Parathyroid adenoma (tissue), 2 donors: Measurements from ENCODE around the gene EVC.

Experiments
- H2AFZ ChIP-seq: fragments of 300-600 bp; sonication (generic); one replicate; pipeline ENCODE4 v1.7.0; 2017; ENCODE audit warnings: antibody characterized with exemption, mild to moderate bottlenecking
- H3K27ac ChIP-seq: fragments of 300-600 bp; sonication (generic); one replicate; pipeline ENCODE4 v1.7.0; 2017
- H3K27me3 ChIP-seq: fragments of 300-600 bp; sonication (generic); one replicate; pipeline ENCODE4 v1.7.0; 2017; ENCODE audit warnings: low read length; ENCODE audit not compliant: control insufficient read depth, insufficient read depth
- H3K36me3 ChIP-seq: fragments of 300-600 bp; sonication (generic); one replicate; pipeline ENCODE4 v1.7.0; 2017; ENCODE audit warnings: low read length; ENCODE audit not compliant: control insufficient read depth, insufficient read depth
- H3K4me1 ChIP-seq: fragments of 300-600 bp; sonication (generic); one replicate; pipeline ENCODE4 v1.7.0; 2017; ENCODE audit warnings: control low read depth
- H3K4me2 ChIP-seq: fragments of 300-600 bp; sonication (generic); one replicate; pipeline ENCODE4 v1.7.0; 2017; ENCODE audit warnings: low read length
- H3K4me3 ChIP-seq: fragments of 300-600 bp; sonication (generic); one replicate; pipeline ENCODE4 v1.7.0; 2017; ENCODE audit warnings: low read depth, low read length
- H3K79me2 ChIP-seq: fragments of 300-600 bp; sonication (generic); one replicate; pipeline ENCODE4 v1.7.0; 2017; ENCODE audit warnings: control low read depth
- H3K9ac ChIP-seq: fragments of 300-600 bp; sonication (generic); one replicate; pipeline ENCODE4 v1.7.0; 2017; ENCODE audit warnings: mild to moderate bottlenecking
- H3K9me3 ChIP-seq: fragments of 300-600 bp; sonication (generic); one replicate; pipeline ENCODE4 v1.7.0; 2017; ENCODE audit warnings: low read length; ENCODE audit not compliant: control insufficient read depth
- TF ChIP-seq, protein P1 (sequence below): fragments of 300-600 bp; sonication (generic); IDR thresholded peaks from one replicate; pipeline ENCODE4 v1.7.0; 2017; ENCODE audit warnings: antibody characterized with exemption, mild to moderate bottlenecking
- donor health status: primary hyperparathyroidism.

Gene EVC

DNA sequence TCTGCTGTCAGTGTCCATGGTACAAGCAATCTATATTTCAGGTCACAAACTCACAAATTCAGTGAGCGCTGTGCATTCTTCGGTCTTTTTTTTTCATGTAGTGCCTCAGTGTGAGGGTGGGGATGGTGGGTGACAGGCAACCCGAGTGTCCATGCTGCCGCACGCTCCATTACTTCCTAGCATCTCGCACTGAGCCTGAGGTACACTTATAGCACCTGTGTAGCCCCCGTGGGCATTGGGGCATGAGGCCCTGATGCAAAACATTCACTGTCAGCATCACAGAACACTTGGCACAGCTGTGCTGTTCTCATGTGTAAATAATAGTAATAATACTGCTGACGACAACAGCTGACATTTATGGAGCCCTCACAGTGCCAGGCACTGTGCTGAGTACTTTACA lies 34.2 kb upstream of the EVC start:
- H3K4me3 ChIP-seq, result no peak overlapping the region

DNA sequence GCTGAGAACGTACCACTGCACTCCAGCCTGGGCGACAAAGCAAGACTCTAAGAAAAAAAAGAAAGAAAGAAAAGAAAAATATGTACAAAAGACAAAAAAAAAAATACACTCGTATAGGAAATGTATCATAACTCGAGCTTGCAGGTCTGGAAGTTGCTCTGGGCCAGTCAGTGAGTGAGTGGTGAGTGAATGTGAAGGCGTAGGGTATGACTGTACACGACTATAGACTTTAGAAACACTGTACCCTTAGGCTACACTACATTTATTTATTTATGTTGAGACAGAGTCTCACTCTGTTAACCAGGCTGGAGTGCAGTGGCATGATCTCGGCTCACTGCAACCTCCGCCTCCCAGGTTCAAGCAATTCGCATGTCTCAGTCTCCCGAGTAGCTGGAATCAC lies 32.0 kb upstream of the EVC start:
- Histone ChIP-seq H3K27me3 (no peaks in the 10 kb centered on the region), H3K9ac (no peak overlapping the region), H3K4me2 (no peak overlapping the region), H3K4me1 (no peaks in the 10 kb centered on the region), H3K79me2 (no peaks in the 10 kb centered on the region), H3K36me3 (no peaks in the 10 kb centered on the region), H3K27ac (no peak overlapping the region), H2AFZ (no peak overlapping the region), H3K9me3 (no peaks in the 10 kb centered on the region), H3K4me3 (no peak overlapping the region)
- TF ChIP-seq, protein P1, sequence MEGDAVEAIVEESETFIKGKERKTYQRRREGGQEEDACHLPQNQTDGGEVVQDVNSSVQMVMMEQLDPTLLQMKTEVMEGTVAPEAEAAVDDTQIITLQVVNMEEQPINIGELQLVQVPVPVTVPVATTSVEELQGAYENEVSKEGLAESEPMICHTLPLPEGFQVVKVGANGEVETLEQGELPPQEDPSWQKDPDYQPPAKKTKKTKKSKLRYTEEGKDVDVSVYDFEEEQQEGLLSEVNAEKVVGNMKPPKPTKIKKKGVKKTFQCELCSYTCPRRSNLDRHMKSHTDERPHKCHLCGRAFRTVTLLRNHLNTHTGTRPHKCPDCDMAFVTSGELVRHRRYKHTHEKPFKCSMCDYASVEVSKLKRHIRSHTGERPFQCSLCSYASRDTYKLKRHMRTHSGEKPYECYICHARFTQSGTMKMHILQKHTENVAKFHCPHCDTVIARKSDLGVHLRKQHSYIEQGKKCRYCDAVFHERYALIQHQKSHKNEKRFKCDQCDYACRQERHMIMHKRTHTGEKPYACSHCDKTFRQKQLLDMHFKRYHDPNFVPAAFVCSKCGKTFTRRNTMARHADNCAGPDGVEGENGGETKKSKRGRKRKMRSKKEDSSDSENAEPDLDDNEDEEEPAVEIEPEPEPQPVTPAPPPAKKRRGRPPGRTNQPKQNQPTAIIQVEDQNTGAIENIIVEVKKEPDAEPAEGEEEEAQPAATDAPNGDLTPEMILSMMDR, result no peak

More for the DNA sequence above, 34.2 kb upstream of the EVC start:
- no peak overlapping the region for H2AFZ ChIP-seq
- TF ChIP-seq, protein P1, result no peak
- H3K36me3 ChIP-seq, result no peaks in the 10 kb centered on the region
- H3K79me2 ChIP-seq, result no peaks in the 10 kb centered on the region
- H3K4me1 ChIP-seq, result no peaks in the 10 kb centered on the region
- H3K4me2 ChIP-seq, result no peak overlapping the region
- no peaks in the 10 kb centered on the region for H3K9me3 ChIP-seq
- no peaks in the 10 kb centered on the region for H3K27me3 ChIP-seq
- H3K27ac ChIP-seq, result no peak overlapping the region
- H3K9ac ChIP-seq, result no peak overlapping the region

DNA sequence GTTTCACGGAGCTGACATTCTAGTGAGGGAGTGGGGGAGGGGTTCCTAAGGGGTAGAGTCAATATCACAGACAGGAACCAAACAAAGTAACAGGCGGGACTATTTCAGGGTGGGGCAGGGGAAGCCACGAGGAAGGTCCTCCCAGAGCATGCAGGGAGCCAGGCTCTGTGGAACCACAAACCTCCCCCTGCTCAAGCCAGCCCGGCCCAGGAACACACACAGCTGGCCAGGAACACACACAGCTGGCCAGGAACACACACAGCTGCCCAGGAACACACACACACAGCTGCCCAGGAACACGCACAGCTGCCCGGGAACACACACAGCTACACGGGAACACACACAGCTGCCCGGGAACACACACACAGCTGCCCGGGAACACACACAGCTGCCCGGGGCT lies 27.4 kb upstream of the EVC start:
- Histone ChIP-seq H3K4me3 (no peak overlapping the region), H2AFZ (no peak overlapping the region), H3K4me1 (no peaks in the 10 kb centered on the region), H3K9me3 (no peaks in the 10 kb centered on the region), H3K27me3 (no peaks in the 10 kb centered on the region), H3K79me2 (no peaks in the 10 kb centered on the region), H3K36me3 (no peaks in the 10 kb centered on the region), H3K4me2 (no peak overlapping the region), H3K27ac (no peak overlapping the region), H3K9ac (no peak overlapping the region)
- TF ChIP-seq, protein P1, result no peak

GRCh38 chr4:5685296-5685695 lies 25.7 kb upstream of the EVC start:
- H3K4me3 ChIP-seq, result no peak overlapping the region
- no peak overlapping the region for H3K4me2 ChIP-seq
- no peaks in the 10 kb centered on the region for H3K9me3 ChIP-seq
- no peaks in the 10 kb centered on the region for H3K36me3 ChIP-seq
- no peak overlapping the region for H3K27ac ChIP-seq
- no peaks in the 10 kb centered on the region for H3K79me2 ChIP-seq
- H3K9ac ChIP-seq, result no peak overlapping the region
- H3K27me3 ChIP-seq, result no peaks in the 10 kb centered on the region
- H2AFZ ChIP-seq, result no peak overlapping the region
- H3K4me1 ChIP-seq, result no peaks in the 10 kb centered on the region
- TF ChIP-seq, protein P1, result no peak

DNA sequence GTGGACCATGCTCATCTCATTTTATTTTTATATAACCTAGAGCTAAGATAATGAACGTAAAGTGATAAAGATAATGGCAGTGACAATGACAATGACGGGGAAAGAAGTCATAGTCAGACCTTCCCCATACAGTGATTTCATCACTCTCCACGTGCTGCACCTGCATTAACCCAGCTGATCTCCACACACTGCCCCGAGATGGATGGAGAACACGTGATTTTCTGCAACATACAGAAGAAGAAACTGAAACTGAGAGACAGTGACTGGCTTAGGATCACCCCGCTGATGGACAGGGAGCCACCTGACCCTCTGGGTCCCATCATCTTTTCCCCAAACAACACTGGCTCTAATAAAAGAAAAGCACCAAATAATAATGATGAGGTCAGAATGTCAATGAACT lies 24.7 kb upstream of the EVC start:
- H2AFZ ChIP-seq, result no peak overlapping the region
- H3K27ac ChIP-seq, result no peak overlapping the region
- no peaks in the 10 kb centered on the region for H3K79me2 ChIP-seq
- no peaks in the 10 kb centered on the region for H3K27me3 ChIP-seq
- H3K9me3 ChIP-seq, result no peaks in the 10 kb centered on the region
- no peak overlapping the region for H3K4me3 ChIP-seq
- H3K36me3 ChIP-seq, result no peaks in the 10 kb centered on the region
- TF ChIP-seq, protein P1, result no peak
- H3K9ac ChIP-seq, result no peak overlapping the region
- no peak overlapping the region for H3K4me2 ChIP-seq
- H3K4me1 ChIP-seq, result no peaks in the 10 kb centered on the region
